NOMO-1 (cell line): ENCODE data around the gene NOPCHAP1.
"Not testable (repeated sequence)": the region's sequence is repeated elsewhere in the genome, so short reads cannot be mapped to it uniquely, and the experiment has no call there.

Source experiments
- DNase-seq, 2 experiments: peaks; one replicate each; lab custom pipeline; 2025; ENCODE audit not compliant: unreplicated experiment in 2 of 2; lab: John Stamatoyannopoulos, UW

The NOPCHAP1 gene

DNA sequence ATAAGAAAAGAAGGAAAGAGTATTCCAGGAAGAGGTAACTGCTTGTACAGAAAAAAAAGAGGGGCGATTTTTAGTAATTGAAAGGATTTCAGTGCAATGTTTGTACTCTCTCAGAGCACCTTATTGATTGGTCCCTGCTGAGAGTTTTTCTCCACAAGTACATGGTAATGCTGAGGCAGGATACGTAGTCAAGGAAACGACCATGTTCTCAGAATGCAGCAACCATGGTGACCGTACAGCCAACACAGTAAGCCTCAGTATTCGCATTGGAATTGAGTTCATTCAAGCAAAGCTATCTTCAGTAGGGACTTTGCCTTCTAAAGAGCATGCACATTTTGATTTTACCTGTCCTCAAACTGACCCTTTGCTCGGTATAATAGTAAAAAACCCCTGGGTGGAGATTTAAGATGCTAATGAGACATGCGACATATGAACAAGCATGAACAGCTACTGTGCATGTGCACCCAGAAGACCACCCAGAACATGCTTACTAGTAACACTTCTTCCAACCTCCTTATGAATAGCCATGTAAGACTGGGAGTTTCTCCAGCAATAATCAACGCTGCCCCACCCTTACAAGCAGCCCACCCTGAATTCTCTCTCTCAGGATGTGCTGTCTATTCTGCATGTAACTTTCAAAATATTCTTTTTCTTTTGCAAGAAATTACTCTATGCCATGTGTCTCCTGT lies 21.8 kb upstream of the NOPCHAP1 start:
- no peak for DNase-seq

- no peak for DNase-seq
Measured at GRCh38 chr12:104964856-104965205, 21.3 kb upstream of the NOPCHAP1 start.

DNA sequence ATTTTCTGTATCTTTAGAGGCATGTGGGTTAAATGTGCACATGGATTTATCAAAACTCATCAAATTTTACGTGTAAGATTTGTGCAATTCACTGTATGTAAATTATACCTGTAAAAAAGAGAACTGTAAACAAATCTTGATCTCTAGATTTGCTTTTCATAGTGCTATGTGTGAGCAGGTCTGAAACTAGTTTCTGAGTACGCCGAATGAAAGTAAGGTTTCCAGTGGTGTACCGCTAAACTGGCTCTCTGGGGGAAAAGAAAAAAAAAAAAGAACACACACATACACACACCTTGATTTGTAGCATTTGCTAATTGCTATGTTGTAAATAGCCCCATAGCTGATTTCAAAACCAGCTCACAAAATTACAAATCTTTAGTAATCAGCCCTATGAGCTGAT lies 19.4 kb upstream of the NOPCHAP1 start:
- DNase-seq: no peak

DNA sequence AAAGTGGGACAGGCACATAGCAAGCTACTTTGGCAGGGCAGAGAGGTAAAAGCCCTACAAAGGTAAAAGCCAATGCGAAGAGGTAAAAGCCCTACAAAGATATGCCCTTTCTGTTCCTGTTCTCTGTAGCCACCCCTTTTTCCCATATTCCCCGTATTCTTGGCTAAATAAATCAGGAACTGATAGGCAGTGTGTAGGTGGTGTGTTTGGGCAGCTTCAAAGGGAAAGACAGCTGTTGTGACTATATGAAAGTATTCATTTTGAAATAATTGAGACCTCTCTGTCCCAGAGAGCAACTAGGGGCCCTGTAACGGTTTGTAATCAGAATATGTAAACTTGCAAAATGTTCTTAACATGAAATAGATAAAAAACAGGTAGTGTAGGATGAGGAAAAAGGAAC lies 16.8 kb upstream of the NOPCHAP1 start:
- DNase-seq: no peak

- DNase-seq: no peak
Measured at GRCh38 chr12:104971306-104971705, 14.8 kb upstream of the NOPCHAP1 start.

DNA sequence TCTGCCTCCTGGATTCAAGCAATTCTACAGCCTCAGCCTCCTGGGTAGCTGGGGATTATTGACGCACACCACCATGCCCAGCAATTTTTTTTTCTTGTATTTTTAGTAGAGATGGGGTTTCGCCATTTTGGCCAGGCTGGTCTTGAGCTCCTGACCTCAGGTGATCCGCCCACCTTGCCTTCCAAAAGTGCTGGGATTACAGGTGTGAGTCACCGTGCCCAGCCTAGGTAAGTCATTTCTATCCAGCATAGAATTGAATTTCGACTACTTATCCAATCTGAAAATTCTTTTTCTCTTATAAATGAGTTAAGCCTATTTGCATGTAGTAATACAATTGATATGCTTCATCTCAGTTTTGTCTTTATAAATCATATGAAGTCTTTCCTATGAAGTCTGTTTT lies 12.9 kb upstream of the NOPCHAP1 start:
- DNase-seq: no peak

- peak; percentile 87 to 98 for DNase-seq
Measured at GRCh38 chr12:104974626-104975290, 11.4 kb upstream of the NOPCHAP1 start.

GRCh38 chr12:104975587-104976343 lies 10.4 kb upstream of the NOPCHAP1 start:
- DNase-seq: peak; percentile 42 to 72

GRCh38 chr12:104976703-104977102 lies 9.4 kb upstream of the NOPCHAP1 start:
- no peak for DNase-seq

GRCh38 chr12:104977688-104978087 lies 8.4 kb upstream of the NOPCHAP1 start:
- not testable (repeated sequence) for DNase-seq

- no peak for DNase-seq
Measured at GRCh38 chr12:104985206-104985605, 910 bp upstream of the NOPCHAP1 start.

DNA sequence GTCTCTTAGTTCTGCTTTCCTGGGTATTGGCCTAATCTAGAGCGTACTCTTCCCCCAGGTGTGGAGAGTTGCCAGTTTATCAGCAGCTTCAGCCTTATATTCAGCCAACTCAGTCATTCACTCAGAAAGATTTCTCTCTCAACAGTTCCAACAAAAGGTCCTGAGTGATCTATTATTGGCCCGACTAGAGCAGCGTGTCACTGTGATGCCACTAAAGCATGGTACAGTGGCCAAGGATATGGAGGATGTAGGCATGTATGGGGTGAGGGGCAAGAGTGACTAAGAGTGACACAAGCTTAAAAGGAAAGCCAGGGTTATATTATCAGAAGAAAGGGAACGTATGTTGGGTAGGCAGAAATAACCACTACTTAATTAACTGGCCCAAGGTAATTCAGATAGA lies 4.8 kb downstream of the NOPCHAP1 start:
- DNase-seq: no peak

- DNase-seq: no peak
Measured at GRCh38 chr12:104991565-104992128, 5.5 kb downstream of the NOPCHAP1 start.

- DNase-seq: no peak
Measured at GRCh38 chr12:104994336-104994735, 8.2 kb downstream of the NOPCHAP1 start.

DNA sequence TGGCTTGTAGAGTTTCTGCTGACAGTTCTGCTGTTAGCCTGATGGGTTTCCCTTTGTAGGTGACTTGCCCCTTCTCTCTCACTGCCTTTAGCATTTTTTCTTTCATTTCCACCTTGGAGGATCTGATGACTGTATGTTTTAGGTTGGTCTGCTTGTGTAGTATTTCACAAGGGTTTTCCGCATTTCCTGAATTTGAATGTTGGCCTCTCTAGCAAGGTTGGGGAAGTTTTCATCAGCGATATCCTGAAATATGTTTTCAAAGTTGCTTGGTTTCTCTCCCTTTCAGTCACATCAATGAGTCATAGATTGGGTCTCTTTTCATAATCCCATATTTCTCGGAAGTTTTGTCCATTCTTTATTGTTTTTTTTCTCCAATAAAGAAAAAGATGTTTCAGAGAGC lies 11.4 kb downstream of the NOPCHAP1 start:
- DNase-seq: no peak

GRCh38 chr12:104998423-104999346 lies 12.6 kb downstream of the NOPCHAP1 start:
- no peak for DNase-seq

DNA sequence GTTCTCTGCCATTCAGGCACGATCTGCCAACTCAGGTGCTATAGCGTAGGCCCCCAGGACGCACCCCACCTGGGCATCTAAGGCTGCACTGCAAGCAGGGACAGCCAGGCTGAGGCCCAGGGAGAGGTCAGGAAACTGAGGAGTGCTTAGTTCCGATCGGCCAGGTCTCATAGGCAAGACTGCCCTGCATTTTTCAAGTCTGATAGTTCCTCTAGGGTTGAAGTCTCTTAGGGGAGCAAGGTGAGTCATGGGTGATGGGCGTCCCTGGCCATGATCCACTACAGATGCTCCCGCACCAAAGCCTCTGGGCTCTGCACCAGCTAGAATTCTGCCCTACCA lies 13.2 kb downstream of the NOPCHAP1 start:
- DNase-seq: no peak

DNA sequence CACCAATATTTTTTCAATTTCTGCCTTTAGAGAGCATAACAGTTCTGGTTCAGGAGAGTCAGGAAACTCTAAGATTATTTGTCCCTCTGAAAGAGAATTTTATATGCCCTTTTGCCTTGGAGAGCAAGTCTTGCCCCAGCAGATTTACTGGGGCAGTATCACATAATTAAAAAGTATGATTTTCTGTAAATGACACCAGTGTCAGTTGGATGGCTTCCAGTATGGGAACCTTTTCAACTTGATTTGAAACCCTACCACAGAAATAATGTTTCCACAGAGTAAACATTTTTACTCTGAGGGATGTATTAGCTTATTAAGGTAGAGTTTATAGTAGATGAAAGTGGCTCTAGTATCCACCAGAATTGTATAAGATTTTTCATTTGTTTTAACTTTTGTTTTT lies 15.4 kb downstream of the NOPCHAP1 start:
- no peak for DNase-seq

GRCh38 chr12:105013892-105014291 lies 27.8 kb downstream of the NOPCHAP1 start:
- no peak for DNase-seq

- DNase-seq: no peak
Measured at GRCh38 chr12:105014603-105015002, 28.5 kb downstream of the NOPCHAP1 start.

DNA sequence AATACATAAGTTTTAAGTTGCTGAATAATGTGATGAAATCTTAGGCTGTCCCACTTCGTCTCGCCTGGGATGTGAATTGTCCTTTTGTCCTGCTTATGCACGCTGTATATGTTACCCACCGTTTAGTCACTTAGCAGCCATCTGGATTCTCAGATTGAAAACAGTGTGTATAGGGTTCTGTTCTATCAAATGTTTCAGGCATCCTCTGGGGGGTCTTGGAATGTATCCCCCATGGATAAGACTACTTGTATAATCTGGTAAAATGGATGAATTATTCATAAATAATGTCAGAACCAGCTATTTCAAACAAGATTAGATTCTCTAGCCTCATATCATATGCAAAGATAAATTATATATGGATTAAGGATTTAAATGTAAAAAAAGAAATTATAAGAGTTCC lies 29.4 kb downstream of the NOPCHAP1 start:
- DNase-seq: no peak
